Measurements from ENCODE around the gene ABCG1.

DNA sequence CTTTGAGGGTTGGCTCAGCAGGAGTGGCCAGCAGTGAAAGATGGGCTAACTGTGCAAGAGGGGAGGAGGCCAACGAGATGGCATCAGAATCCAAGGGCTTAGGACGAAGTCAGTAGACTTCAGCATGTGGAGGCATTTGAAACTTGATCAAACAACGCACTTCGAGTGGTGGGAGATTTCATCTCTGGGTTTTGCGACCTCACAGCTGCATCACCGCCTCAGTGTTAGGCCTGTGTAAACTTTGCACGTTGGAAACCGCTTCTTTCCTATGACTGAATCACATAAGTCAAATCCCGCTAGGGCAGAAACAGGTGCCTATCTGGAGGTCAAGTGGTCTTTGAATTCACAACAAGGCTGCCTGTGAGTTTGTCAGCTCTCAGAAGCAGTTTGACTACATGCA lies 78.4 kb downstream of the ABCG1 start:
- no peak for TF ChIP-seq CTCF (IDR thresholded peaks at IDR 0.05)
- no peak for TF ChIP-seq POLR2A (IDR thresholded peaks at IDR 0.05)

Data from suprapubic skin (tissue), 3 donors.